ENCODE data around the gene PP2D1. TPM values are rescaled to one million over a fixed set of nuclear protein-coding genes. Genes with fewer than 3 reads are reported as not detected.

PP2D1 gene
- total and polyA plus RNA-seq, 9 of the 15 experiments (the other 6 are each of a cell fraction or from before 2014, with no cell fraction given), result 0.07 to 0.10 TPM; not detected in 7

GRCh38 chr3:20038699-20039465, 26.8 kb upstream of the PP2D1 start (continued):
- TF ChIP-seq, protein P1, sequence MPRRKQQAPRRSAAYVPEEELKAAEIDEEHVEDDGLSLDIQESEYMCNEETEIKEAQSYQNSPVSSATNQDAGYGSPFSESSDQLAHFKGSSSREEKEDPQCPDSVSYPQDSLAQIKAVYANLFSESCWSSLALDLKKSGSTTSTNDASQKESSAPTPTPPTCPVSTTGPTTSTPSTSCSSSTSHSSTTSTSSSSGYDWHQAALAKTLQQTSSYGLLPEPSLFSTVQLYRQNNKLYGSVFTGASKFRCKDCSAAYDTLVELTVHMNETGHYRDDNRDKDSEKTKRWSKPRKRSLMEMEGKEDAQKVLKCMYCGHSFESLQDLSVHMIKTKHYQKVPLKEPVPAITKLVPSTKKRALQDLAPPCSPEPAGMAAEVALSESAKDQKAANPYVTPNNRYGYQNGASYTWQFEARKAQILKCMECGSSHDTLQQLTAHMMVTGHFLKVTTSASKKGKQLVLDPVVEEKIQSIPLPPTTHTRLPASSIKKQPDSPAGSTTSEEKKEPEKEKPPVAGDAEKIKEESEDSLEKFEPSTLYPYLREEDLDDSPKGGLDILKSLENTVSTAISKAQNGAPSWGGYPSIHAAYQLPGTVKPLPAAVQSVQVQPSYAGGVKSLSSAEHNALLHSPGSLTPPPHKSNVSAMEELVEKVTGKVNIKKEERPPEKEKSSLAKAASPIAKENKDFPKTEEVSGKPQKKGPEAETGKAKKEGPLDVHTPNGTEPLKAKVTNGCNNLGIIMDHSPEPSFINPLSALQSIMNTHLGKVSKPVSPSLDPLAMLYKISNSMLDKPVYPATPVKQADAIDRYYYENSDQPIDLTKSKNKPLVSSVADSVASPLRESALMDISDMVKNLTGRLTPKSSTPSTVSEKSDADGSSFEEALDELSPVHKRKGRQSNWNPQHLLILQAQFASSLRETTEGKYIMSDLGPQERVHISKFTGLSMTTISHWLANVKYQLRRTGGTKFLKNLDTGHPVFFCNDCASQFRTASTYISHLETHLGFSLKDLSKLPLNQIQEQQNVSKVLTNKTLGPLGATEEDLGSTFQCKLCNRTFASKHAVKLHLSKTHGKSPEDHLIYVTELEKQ (CRISPR knock-in tag; IDR thresholded peaks at IDR 0.05), result no peak
- peak; percentile 93 for TF ChIP-seq DPF2 (IDR thresholded peaks at IDR 0.05)
- peak; percentile 25 for TF ChIP-seq CCNT2 (IDR thresholded peaks at IDR 0.05; ENCODE audit: borderline replicate concordance, extremely low read depth, insufficient read length, low read depth, low read length)
- TF ChIP-seq, protein P2, sequence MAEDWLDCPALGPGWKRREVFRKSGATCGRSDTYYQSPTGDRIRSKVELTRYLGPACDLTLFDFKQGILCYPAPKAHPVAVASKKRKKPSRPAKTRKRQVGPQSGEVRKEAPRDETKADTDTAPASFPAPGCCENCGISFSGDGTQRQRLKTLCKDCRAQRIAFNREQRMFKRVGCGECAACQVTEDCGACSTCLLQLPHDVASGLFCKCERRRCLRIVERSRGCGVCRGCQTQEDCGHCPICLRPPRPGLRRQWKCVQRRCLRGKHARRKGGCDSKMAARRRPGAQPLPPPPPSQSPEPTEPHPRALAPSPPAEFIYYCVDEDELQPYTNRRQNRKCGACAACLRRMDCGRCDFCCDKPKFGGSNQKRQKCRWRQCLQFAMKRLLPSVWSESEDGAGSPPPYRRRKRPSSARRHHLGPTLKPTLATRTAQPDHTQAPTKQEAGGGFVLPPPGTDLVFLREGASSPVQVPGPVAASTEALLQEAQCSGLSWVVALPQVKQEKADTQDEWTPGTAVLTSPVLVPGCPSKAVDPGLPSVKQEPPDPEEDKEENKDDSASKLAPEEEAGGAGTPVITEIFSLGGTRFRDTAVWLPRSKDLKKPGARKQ (CRISPR knock-in tag; IDR thresholded peaks at IDR 0.05), result peak; percentile 81
- TF ChIP-seq, protein P3, sequence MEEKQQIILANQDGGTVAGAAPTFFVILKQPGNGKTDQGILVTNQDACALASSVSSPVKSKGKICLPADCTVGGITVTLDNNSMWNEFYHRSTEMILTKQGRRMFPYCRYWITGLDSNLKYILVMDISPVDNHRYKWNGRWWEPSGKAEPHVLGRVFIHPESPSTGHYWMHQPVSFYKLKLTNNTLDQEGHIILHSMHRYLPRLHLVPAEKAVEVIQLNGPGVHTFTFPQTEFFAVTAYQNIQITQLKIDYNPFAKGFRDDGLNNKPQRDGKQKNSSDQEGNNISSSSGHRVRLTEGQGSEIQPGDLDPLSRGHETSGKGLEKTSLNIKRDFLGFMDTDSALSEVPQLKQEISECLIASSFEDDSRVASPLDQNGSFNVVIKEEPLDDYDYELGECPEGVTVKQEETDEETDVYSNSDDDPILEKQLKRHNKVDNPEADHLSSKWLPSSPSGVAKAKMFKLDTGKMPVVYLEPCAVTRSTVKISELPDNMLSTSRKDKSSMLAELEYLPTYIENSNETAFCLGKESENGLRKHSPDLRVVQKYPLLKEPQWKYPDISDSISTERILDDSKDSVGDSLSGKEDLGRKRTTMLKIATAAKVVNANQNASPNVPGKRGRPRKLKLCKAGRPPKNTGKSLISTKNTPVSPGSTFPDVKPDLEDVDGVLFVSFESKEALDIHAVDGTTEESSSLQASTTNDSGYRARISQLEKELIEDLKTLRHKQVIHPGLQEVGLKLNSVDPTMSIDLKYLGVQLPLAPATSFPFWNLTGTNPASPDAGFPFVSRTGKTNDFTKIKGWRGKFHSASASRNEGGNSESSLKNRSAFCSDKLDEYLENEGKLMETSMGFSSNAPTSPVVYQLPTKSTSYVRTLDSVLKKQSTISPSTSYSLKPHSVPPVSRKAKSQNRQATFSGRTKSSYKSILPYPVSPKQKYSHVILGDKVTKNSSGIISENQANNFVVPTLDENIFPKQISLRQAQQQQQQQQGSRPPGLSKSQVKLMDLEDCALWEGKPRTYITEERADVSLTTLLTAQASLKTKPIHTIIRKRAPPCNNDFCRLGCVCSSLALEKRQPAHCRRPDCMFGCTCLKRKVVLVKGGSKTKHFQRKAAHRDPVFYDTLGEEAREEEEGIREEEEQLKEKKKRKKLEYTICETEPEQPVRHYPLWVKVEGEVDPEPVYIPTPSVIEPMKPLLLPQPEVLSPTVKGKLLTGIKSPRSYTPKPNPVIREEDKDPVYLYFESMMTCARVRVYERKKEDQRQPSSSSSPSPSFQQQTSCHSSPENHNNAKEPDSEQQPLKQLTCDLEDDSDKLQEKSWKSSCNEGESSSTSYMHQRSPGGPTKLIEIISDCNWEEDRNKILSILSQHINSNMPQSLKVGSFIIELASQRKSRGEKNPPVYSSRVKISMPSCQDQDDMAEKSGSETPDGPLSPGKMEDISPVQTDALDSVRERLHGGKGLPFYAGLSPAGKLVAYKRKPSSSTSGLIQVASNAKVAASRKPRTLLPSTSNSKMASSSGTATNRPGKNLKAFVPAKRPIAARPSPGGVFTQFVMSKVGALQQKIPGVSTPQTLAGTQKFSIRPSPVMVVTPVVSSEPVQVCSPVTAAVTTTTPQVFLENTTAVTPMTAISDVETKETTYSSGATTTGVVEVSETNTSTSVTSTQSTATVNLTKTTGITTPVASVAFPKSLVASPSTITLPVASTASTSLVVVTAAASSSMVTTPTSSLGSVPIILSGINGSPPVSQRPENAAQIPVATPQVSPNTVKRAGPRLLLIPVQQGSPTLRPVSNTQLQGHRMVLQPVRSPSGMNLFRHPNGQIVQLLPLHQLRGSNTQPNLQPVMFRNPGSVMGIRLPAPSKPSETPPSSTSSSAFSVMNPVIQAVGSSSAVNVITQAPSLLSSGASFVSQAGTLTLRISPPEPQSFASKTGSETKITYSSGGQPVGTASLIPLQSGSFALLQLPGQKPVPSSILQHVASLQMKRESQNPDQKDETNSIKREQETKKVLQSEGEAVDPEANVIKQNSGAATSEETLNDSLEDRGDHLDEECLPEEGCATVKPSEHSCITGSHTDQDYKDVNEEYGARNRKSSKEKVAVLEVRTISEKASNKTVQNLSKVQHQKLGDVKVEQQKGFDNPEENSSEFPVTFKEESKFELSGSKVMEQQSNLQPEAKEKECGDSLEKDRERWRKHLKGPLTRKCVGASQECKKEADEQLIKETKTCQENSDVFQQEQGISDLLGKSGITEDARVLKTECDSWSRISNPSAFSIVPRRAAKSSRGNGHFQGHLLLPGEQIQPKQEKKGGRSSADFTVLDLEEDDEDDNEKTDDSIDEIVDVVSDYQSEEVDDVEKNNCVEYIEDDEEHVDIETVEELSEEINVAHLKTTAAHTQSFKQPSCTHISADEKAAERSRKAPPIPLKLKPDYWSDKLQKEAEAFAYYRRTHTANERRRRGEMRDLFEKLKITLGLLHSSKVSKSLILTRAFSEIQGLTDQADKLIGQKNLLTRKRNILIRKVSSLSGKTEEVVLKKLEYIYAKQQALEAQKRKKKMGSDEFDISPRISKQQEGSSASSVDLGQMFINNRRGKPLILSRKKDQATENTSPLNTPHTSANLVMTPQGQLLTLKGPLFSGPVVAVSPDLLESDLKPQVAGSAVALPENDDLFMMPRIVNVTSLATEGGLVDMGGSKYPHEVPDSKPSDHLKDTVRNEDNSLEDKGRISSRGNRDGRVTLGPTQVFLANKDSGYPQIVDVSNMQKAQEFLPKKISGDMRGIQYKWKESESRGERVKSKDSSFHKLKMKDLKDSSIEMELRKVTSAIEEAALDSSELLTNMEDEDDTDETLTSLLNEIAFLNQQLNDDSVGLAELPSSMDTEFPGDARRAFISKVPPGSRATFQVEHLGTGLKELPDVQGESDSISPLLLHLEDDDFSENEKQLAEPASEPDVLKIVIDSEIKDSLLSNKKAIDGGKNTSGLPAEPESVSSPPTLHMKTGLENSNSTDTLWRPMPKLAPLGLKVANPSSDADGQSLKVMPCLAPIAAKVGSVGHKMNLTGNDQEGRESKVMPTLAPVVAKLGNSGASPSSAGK (IDR thresholded peaks at IDR 0.05), result 0 out of 2 replicates have a peak, but pooled peaks have one; percentile 13
- TF ChIP-seq RBM34 (IDR thresholded peaks at IDR 0.05; ENCODE audit: borderline replicate concordance, insufficient read depth, low read length), result no peak
- TF ChIP-seq WHSC1 (IDR thresholded peaks at IDR 0.05; ENCODE audit: low read length), result no peak
- peak; percentile 94 for TF ChIP-seq SMARCB1 (IDR thresholded peaks at IDR 0.05; ENCODE audit: insufficient read length, low read depth)
- peak; percentile 58; the same call in 1 of the 2 replicates for TF ChIP-seq GATAD2A (IDR thresholded peaks at IDR 0.05)
- TF ChIP-seq CBFB (CRISPR knock-in tag; IDR thresholded peaks at IDR 0.05), result no peak

All from K562 (cell line).